Calu3 (cell line): Measurements from ENCODE around the gene CLCF1. TPM values are rescaled to one million over a fixed set of nuclear protein-coding genes. Genes with fewer than 3 reads are reported as not detected.

Experiments
- BruUV-seq: library from RNA; stranded (reverse); fragments of 400-500 nt; replicated peaks from 2 replicates; lab custom pipeline; 2021; lab: Mats Ljungman, UMichigan
- CTCF ChIA-PET: fragments of 300-600 bp; sonication (Branson Sonifier 250); formaldehyde crosslinking; loops from one replicate; lab custom pipeline; 2022; ENCODE audit warnings: antibody characterized with exemption; lab: Charles Lee
- DNase-seq: peaks from one replicate; pipeline ENCODE4 v3.0.0; 2022
- H3K27ac Mint-ChIP-seq: one replicate; pipeline ENCODE4 v1.8.0; 2022; ENCODE audit warnings: mixed read lengths; ENCODE audit not compliant: unreplicated experiment
- H3K27me3 Mint-ChIP-seq: one replicate; pipeline ENCODE4 v1.8.0; 2022; ENCODE audit warnings: mixed read lengths; ENCODE audit not compliant: unreplicated experiment
- H3K36me3 Mint-ChIP-seq: one replicate; pipeline ENCODE4 v1.8.0; 2022; ENCODE audit warnings: mild to moderate bottlenecking, moderate library complexity, mixed read lengths; ENCODE audit not compliant: insufficient read depth, unreplicated experiment
- H3K4me1 Mint-ChIP-seq: one replicate; pipeline ENCODE4 v1.8.0; 2022; ENCODE audit warnings: mild to moderate bottlenecking, low read depth, mixed read lengths; ENCODE audit not compliant: unreplicated experiment
- H3K4me3 Mint-ChIP-seq: one replicate; pipeline ENCODE4 v1.8.0; 2022; ENCODE audit warnings: mild to moderate bottlenecking, low read depth, moderate library complexity, mixed read lengths; ENCODE audit not compliant: unreplicated experiment
- H3K9me3 Mint-ChIP-seq: one replicate; pipeline ENCODE4 v1.8.0; 2022; ENCODE audit warnings: low read depth, mixed read lengths; ENCODE audit not compliant: unreplicated experiment
- intact Hi-C: fragments of 100-400 bp; cut with micrococcal nuclease; formaldehyde crosslinking; loops from one replicate; pipeline ENCODE4 v1.10.0; 2022; ENCODE audit not compliant: unreplicated experiment
- total RNA-seq: library from RNA; stranded (reverse); gene quantifications from 2 replicates; pipeline ENCODE4 v1.2.3, GENCODE V29; 2022
- TF ChIP-seq, protein P1 (sequence below): fragments of 200-600 bp; IDR thresholded peaks from one replicate; pipeline ENCODE4 v1.8.0; 2022; ENCODE audit warnings: antibody characterized with exemption; ENCODE audit not compliant: unreplicated experiment

CLCF1 gene
- total RNA-seq, 1 experiment from 2014 or later, result 7.5 TPM

DNA sequence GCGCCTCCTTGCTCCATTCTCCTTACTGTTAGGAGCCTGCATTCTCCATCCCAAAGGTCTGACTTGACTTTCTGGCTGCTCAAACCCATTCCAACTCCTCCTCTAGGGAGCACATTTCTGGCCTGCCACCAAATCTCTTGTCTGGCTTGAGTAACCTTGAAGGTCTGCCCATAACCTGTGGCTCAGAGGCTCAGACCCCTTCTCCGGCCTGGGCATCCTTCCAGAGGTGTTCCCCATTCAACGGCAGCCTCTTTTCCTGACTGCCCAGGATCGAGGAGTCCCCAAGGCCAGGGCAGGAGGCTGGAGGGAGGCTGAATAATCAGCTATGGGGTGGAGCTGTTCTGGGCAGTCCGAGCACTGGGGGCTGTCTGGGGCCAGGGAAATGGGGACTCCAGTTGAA lies 20.6 kb upstream of the CLCF1 start:
- no TSS peak for BruUV-seq
- H3K36me3 Mint-ChIP-seq, result peaks cover 77% of the 10 kb centered on the region
- DNase-seq, result no peak

GRCh38 chr11:67393437-67393836 lies 20.0 kb upstream of the CLCF1 start:
- Mint-ChIP-seq H3K4me3 (peak overlapping the region; percentile 17), H3K27ac (no peak overlapping the region), H3K9me3 (no peaks in the 10 kb centered on the region), H3K4me1 (peaks cover 31% of the 10 kb centered on the region), H3K36me3 (peaks cover 72% of the 10 kb centered on the region), H3K27me3 (no peaks in the 10 kb centered on the region)
- intact Hi-C loops, result loop anchor here (5.0 kb wide), 1 partner anchor 41 kb away; the partner anchor contains the start of gene POLD4
- CTCF ChIA-PET, result no interaction called here
- TSS peak; percentile 34 for BruUV-seq
- no peak for DNase-seq
- TF ChIP-seq, protein P1, sequence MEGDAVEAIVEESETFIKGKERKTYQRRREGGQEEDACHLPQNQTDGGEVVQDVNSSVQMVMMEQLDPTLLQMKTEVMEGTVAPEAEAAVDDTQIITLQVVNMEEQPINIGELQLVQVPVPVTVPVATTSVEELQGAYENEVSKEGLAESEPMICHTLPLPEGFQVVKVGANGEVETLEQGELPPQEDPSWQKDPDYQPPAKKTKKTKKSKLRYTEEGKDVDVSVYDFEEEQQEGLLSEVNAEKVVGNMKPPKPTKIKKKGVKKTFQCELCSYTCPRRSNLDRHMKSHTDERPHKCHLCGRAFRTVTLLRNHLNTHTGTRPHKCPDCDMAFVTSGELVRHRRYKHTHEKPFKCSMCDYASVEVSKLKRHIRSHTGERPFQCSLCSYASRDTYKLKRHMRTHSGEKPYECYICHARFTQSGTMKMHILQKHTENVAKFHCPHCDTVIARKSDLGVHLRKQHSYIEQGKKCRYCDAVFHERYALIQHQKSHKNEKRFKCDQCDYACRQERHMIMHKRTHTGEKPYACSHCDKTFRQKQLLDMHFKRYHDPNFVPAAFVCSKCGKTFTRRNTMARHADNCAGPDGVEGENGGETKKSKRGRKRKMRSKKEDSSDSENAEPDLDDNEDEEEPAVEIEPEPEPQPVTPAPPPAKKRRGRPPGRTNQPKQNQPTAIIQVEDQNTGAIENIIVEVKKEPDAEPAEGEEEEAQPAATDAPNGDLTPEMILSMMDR, result no peak

More for the DNA sequence above, 20.6 kb upstream of the CLCF1 start:
- H3K4me3 Mint-ChIP-seq, result peak overlapping the region; percentile 17
- TF ChIP-seq, protein P1, result no peak
- H3K27me3 Mint-ChIP-seq, result no peaks in the 10 kb centered on the region
- H3K27ac Mint-ChIP-seq, result no peak overlapping the region
- intact Hi-C loops, result loop anchor here (5.0 kb wide), 1 partner anchor 42 kb away; the partner anchor contains the start of gene POLD4
- CTCF ChIA-PET, result no interaction called here
- H3K9me3 Mint-ChIP-seq, result no peaks in the 10 kb centered on the region
- H3K4me1 Mint-ChIP-seq, result peaks cover 29% of the 10 kb centered on the region

- Mint-ChIP-seq H3K9me3 (no peaks in the 10 kb centered on the region), H3K27ac (peak overlapping the region; percentile 73), H3K4me3 (peak overlapping the region; percentile 91), H3K36me3 (peaks cover 61% of the 10 kb centered on the region), H3K27me3 (no peaks in the 10 kb centered on the region), H3K4me1 (peaks cover 31% of the 10 kb centered on the region)
- no peak for DNase-seq
- CTCF ChIA-PET, result interaction anchor here (0.7 to 1.7 kb wide), 9 partner anchors 9 to 60 kb away, joined by 3 to 9 read pairs (median 5); partner anchors contain the start of genes CORO1B, POLD4 and PPP1CA
- intact Hi-C loops, result loop anchor here (5.0 kb wide), 1 partner anchor 40 kb away; the partner anchor contains the start of gene POLD4
- TF ChIP-seq, protein P1, result no peak
- no TSS peak for BruUV-seq
Observed at GRCh38 chr11:67392183-67392715, 18.9 kb upstream of the CLCF1 start.

DNA sequence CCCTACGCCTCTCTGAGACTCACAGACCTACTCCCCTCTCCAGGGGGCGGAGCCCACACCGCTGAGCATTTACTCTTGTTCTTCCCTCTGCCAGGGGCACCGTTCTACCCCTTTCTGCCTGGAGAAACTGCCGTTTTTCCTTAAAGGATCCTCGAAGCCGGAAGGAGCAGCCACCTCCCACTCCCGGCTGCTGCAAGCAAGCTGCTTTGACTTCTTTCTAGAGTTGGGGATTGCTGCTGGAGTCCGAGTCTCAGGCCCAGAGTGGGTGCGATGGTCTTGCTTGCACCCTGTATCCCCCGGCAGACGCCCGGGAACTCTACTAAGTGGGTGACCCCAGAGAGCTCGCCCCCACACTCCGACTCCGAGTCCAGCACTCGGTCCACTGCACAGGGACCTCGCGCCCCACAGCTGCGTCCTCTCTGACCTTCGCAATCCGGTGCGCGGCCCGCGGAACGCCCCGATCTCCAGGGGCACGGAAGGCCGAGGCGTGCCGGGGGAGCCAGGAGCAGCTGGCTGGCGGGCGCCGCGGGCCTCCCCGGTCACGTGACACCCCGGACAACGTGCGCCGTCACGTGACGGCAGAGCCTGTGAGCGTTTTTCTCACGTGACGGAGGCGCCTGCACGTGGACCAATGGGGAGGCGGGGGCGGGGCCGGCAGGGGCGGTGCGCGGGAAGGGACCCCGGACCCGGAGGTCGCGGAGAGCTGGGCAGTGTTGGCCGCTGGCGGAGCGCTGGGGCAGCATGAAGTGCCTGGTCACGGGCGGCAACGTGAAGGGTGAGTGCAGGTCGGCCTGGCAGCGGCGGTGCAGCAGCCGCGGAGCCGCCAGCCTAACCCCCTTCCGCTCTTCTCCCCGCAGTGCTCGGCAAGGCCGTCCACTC lies 18.1 kb upstream of the CLCF1 start, which contains the start of gene RAD9A:
RAD9A (plus strand) TSS at position 683 of the 879 bp plus-strand sequence; CDS start at position 742, 59 bp downstream.
- Mint-ChIP-seq H3K4me1 (peaks cover 31% of the 10 kb centered on the region), H3K27me3 (no peaks in the 10 kb centered on the region), H3K9me3 (no peaks in the 10 kb centered on the region), H3K36me3 (peaks cover 55% of the 10 kb centered on the region), H3K4me3 (peak within 1 kb of the TSS; percentile 91), H3K27ac (peak within 1 kb of the TSS; percentile 73)
- BruUV-seq, result TSS peak; percentile 70
- DNase-seq, result peak; percentile 94
- CTCF ChIA-PET, result interaction anchor here (0.8 to 1.7 kb wide), 9 partner anchors 9 to 114 kb away, joined by 3 to 9 read pairs (median 3); partner anchors contain the start of genes PITPNM1, POLD4 and PPP1CA
- TF ChIP-seq, protein P1, result no peak
- intact Hi-C loops, result loop anchor here (5.0 kb wide), 1 partner anchor 39 kb away; the partner anchor contains the start of gene POLD4
